Body of pancreas (tissue), 4 donors: Measurements from ENCODE around the gene TECR.

Experiments
- POLR2A ChIP-seq, 3 donors: fragments of 450-650 bp; IDR thresholded peaks; one replicate each; pipeline ENCODE4 v1.6.1; 2016; ENCODE audit warnings: antibody characterized with exemption in 3 of 3, mild to moderate bottlenecking in 2 of 3
- TF ChIP-seq, protein P1 (sequence below), 7 experiments: fragments of 450-650 bp in 4 of 7; fragments of 200-600 bp in 3 of 7; sonication (generic) in 3 of 7; IDR thresholded peaks; one replicate each; pipeline ENCODE4 v1.5.1; 2016 to 2019; ENCODE audit warnings: antibody characterized with exemption in 7 of 7

DNA sequence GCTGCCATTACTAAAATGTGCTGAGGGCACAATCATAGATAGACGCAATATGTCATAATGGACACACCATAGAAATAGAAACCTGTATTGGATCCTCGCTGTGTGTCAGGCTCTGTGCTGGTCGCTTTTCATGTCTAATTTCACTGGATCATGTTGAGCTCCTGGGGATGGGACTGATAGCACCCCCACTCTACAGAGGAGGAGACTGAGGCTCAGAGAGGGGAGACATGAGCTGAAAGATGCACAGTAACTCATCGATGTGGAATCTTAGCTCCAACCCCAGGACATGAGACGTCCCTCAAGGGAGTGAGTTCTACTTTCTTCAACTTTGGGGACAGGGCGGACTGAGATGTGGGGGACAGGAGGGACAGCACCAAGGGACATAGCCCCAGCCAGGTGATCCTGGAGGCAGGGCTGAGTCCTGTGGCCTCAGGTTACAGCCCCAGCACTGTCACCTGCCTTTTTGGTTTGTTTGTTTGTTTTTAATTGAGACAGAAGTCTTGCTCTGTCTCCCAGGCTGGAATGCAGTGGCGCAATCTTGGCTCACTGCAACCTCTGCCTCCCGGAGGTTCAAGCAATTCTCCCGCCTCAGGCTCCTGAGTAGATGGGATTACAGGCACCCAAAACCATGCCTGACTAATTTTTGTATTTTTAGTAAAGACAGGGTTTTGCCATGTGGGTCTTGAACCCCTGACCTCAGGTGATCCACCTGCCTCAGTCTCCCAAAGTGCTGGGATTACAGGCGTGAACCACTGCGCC is 26.9 kb upstream of the TECR start:
- no peak for TF ChIP-seq POLR2A (IDR thresholded peaks at IDR 0.05)
- TF ChIP-seq, protein P1, sequence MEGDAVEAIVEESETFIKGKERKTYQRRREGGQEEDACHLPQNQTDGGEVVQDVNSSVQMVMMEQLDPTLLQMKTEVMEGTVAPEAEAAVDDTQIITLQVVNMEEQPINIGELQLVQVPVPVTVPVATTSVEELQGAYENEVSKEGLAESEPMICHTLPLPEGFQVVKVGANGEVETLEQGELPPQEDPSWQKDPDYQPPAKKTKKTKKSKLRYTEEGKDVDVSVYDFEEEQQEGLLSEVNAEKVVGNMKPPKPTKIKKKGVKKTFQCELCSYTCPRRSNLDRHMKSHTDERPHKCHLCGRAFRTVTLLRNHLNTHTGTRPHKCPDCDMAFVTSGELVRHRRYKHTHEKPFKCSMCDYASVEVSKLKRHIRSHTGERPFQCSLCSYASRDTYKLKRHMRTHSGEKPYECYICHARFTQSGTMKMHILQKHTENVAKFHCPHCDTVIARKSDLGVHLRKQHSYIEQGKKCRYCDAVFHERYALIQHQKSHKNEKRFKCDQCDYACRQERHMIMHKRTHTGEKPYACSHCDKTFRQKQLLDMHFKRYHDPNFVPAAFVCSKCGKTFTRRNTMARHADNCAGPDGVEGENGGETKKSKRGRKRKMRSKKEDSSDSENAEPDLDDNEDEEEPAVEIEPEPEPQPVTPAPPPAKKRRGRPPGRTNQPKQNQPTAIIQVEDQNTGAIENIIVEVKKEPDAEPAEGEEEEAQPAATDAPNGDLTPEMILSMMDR (IDR thresholded peaks at IDR 0.05) = no peak
